Measurements from ENCODE around the gene FGF8. TPM values are rescaled to one million over a fixed set of nuclear protein-coding genes. Genes with fewer than 3 reads are reported as not detected.
A peak's percentile ranks its signal among the peaks of the same experiment; 100 is the strongest.

FGF8 gene
- total and polyA plus RNA-seq, 9 of the 15 experiments (the other 6 are each of a cell fraction or from before 2014, with no cell fraction given): 0.13 to 0.82 (median 0.37) TPM; not detected in 5

DNA sequence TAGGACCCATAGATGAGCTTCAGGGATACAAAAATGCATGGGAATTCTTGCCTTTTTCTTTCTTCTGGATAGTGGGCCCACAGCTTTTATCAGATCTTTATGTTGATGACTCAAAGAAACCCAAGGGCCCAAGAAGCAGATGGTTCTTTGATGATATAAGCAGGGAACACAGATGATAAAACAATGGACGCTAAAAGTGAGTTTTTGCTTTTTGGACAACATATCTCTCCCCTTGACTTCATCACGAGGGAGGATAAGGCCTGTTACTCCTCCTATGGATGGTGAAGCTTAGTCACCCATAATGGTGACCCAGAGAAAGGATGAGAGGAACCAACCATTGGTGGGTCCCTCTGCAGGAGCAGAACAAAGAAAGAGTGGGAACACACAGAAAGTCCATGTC is 48.8 kb upstream of the FGF8 start (continued):
- TF ChIP-seq TSHZ1 (CRISPR knock-in tag; IDR thresholded peaks at IDR 0.05): no peak
- TF ChIP-seq ZNF79 (CRISPR knock-in tag; IDR thresholded peaks at IDR 0.05; ENCODE audit: low read depth): no peak
- peak in 1 of 2 experiments; percentile 56; a peak in 2 of 4 replicates for TF ChIP-seq MNT (conservative IDR thresholded peaks at IDR 0.05)
- TF ChIP-seq ZNF408 (CRISPR knock-in tag; IDR thresholded peaks at IDR 0.05; ENCODE audit: low read depth): no peak
- TF ChIP-seq ZNF57 (CRISPR knock-in tag; IDR thresholded peaks at IDR 0.05): no peak
- no peak for TF ChIP-seq SREBF1 (IDR thresholded peaks at IDR 0.05; ENCODE audit: borderline replicate concordance, low read depth, low read length)
- TF ChIP-seq NFYB (IDR thresholded peaks at IDR 0.05; ENCODE audit: extremely low read depth, insufficient read length): no peak
- TF ChIP-seq ZKSCAN8 (CRISPR knock-in tag; IDR thresholded peaks at IDR 0.05): no peak
- TF ChIP-seq ZNF764 (CRISPR knock-in tag; IDR thresholded peaks at IDR 0.05; ENCODE audit: low read depth): no peak
- TF ChIP-seq RFX1 (IDR thresholded peaks at IDR 0.05): no peak
- TF ChIP-seq HMG20B (CRISPR knock-in tag; IDR thresholded peaks at IDR 0.05): no peak
- no peak for TF ChIP-seq MECOM (CRISPR knock-in tag; IDR thresholded peaks at IDR 0.05)
- TF ChIP-seq TARDBP (IDR thresholded peaks at IDR 0.05): no peak
- TF ChIP-seq EP400 (IDR thresholded peaks at IDR 0.05): peak; percentile 58; the same call in 1 of the 2 replicates
- TF ChIP-seq ZNF696 (CRISPR knock-in tag; conservative IDR thresholded peaks at IDR 0.05): no peak
- TF ChIP-seq SMARCA4 (IDR thresholded peaks at IDR 0.05): peak; percentile 95
- TF ChIP-seq HDGF (IDR thresholded peaks at IDR 0.05): no peak
- TF ChIP-seq ZNF551 (CRISPR knock-in tag; IDR thresholded peaks at IDR 0.05): no peak
- no peak for TF ChIP-seq ZC3H11A (IDR thresholded peaks at IDR 0.05; ENCODE audit: low read depth, low read length)
- TF ChIP-seq TEAD2 (tag; IDR thresholded peaks at IDR 0.05): no peak
- TF ChIP-seq, protein P1, sequence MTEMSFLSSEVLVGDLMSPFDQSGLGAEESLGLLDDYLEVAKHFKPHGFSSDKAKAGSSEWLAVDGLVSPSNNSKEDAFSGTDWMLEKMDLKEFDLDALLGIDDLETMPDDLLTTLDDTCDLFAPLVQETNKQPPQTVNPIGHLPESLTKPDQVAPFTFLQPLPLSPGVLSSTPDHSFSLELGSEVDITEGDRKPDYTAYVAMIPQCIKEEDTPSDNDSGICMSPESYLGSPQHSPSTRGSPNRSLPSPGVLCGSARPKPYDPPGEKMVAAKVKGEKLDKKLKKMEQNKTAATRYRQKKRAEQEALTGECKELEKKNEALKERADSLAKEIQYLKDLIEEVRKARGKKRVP (CRISPR knock-in tag; IDR thresholded peaks at IDR 0.05): no peak
- no peak for TF ChIP-seq RAD51 (IDR thresholded peaks at IDR 0.05; ENCODE audit: borderline replicate concordance, low read depth)
- no peak for TF ChIP-seq SRF (CRISPR knock-in tag; IDR thresholded peaks at IDR 0.05)
- TF ChIP-seq ZNF311 (CRISPR knock-in tag; IDR thresholded peaks at IDR 0.05): no peak
- TF ChIP-seq BCOR (IDR thresholded peaks at IDR 0.05): no peak; the same call in 1 of the 2 replicates

All from K562 (cell line).